Kidney glomerular epithelial cell (primary cell): Measurements from ENCODE around the gene NOSIP.

Experiments used
- DNase-seq: peaks from one replicate; lab custom pipeline; 2025; lab: John Stamatoyannopoulos, UW

Gene NOSIP

DNA sequence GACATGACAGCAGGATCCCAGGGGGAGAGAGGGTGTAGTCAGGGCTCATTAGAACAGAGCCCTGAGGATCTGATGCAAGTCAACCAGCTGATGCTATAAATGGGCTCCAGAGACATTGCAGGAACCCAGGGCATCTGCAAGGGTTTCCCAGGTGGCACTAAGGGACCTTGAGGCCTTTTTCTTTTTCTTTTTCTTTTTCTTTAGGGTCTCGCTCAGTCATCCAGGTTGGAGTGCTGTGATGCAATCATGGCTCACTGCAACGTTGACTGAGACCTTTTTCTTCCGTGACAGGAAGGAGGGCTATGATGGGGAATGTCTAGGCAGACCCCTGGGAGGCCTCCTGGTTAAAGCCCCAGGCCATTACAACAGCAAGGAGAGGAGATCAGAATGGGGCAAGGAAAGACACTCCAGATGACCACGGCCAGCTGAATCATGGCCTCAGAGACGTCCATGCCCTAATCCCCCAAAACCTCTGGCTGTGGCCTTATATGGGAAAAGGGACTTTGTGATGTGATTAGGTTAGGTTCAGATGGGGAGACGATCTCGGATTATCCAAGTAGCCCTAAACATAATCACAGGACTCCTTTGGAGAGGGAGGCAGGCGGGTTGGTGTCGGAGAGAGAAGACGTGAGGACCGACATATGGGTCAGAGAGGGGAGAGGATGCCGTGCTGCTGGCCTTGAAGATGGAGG, 72.4 kb downstream of the NOSIP start:
- no peak for DNase-seq

DNA sequence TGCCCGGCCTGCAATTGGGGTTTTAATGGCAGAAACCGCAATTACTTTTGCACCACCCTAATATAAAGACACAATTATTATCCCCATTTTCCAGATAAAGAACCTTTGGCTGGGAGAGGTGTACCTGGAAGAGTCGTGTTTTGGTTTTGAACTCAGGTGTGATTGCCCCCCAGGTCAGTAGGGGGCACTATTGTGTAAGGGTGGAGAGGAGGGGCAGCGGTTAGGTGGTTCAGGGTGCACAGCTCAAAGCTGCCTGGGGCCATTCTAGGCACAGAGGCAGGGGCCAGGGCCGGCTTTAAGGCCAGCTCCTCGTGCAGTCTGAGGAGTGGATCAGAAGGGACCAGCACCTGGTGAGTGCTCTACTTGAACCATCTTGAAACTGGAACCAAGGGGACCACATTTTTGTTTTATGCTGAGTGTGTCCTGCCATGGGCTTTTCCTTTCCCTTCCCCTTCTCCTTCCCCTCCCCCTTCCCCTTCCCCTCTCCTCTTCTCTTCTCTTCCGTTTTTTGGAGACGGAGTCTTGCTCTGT, 73.7 kb downstream of the NOSIP start:
- peak; percentile 7 for DNase-seq
